Testis (tissue), 2 donors: ENCODE data around the gene DCN.

Experiments
- POLR2A ChIP-seq: fragments of 450-650 bp; IDR thresholded peaks from one replicate; pipeline ENCODE4 v1.6.1; 2017; ENCODE audit warnings: antibody characterized with exemption, mild to moderate bottlenecking, moderate library complexity
- TF ChIP-seq, protein P1 (sequence below), 3 experiments: fragments of 450-650 bp in 2 of 3; fragments of 200-600 bp in 1 of 3; sonication (generic) in 1 of 3; IDR thresholded peaks; one replicate each; pipeline ENCODE4 v1.5.1; 2016 to 2019; ENCODE audit warnings: antibody characterized with exemption in 3 of 3, mild to moderate bottlenecking in 2 of 3, moderate library complexity in 1 of 3

DNA sequence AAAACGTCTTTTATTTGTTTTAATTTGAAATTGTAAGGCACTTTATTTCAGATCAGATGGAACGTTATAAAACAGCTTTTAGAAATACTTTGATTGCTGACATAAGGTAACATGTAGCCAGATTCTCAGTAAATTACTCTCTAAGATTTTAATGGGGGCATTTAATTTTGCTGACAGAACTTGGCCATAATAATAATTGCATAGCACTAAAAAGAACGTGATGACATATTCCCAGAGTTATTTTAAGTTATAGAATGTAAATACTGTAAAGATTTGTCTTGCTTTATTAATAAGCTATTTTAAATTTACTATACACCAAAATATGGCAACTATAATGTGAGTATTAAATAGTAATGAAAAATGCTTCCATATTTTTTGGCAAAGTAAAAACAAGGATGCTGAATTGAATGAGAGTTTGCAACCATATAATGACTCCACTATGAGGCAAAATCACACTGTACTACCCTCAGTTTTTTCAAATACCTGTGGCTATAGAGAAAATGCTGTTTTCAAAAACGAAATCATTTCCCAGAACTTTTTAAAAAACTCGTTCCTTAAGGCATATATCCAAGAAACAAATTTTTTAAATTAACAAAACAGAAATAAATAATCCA is 72.2 kb downstream of the DCN start:
- no peak for TF ChIP-seq POLR2A
- TF ChIP-seq, protein P1, sequence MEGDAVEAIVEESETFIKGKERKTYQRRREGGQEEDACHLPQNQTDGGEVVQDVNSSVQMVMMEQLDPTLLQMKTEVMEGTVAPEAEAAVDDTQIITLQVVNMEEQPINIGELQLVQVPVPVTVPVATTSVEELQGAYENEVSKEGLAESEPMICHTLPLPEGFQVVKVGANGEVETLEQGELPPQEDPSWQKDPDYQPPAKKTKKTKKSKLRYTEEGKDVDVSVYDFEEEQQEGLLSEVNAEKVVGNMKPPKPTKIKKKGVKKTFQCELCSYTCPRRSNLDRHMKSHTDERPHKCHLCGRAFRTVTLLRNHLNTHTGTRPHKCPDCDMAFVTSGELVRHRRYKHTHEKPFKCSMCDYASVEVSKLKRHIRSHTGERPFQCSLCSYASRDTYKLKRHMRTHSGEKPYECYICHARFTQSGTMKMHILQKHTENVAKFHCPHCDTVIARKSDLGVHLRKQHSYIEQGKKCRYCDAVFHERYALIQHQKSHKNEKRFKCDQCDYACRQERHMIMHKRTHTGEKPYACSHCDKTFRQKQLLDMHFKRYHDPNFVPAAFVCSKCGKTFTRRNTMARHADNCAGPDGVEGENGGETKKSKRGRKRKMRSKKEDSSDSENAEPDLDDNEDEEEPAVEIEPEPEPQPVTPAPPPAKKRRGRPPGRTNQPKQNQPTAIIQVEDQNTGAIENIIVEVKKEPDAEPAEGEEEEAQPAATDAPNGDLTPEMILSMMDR (IDR thresholded peaks at IDR 0.05), result no peak
